ENCODE results near the gene ZFP90.

DNA sequence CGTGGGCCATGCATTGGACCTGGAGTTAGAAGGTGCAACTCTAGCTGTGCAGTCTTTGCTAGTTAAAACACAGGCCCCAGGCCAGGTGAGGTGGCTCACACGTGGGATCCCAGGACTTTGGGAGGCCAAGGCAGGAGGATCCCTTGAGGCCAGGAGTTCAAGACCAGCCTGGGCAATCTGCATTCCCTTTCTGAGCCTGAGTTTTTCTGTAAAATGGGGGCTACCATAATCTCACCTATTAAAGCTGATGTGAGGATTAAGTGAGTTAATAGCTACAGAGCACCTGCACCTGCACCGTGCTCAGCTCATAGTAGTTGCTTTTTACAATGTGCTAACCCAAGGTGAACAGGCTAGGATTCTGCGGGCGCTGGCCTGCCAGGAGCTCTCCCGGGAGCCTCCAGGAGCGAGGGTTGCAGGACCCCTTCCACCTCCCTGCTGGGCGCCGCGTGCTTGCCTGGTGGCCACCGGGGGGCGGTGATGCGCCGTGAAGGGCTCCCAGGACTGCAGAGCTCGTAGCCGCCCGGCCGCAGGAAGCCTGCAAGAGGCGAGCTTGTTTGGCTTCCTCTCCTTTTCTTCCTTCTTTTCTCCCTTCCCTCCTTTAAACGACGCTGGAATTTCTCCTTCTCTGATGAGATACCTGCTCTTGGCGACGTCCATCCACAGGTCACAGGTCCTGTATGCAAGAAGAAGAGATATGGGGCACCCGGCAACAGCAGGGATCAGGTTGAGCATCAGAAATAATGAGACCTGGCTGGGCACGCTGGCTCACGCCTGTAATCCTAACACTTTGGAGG is 51.3 kb downstream of the ZFP90 start:
- TF ChIP-seq ZKSCAN1 (IDR thresholded peaks at IDR 0.05; ENCODE audit: low read depth, low read length), result no peak
- no peak for TF ChIP-seq ZFP36 (IDR thresholded peaks at IDR 0.05; ENCODE audit: low read depth, low read length, partially characterized antibody)
- TF ChIP-seq, protein P1, sequence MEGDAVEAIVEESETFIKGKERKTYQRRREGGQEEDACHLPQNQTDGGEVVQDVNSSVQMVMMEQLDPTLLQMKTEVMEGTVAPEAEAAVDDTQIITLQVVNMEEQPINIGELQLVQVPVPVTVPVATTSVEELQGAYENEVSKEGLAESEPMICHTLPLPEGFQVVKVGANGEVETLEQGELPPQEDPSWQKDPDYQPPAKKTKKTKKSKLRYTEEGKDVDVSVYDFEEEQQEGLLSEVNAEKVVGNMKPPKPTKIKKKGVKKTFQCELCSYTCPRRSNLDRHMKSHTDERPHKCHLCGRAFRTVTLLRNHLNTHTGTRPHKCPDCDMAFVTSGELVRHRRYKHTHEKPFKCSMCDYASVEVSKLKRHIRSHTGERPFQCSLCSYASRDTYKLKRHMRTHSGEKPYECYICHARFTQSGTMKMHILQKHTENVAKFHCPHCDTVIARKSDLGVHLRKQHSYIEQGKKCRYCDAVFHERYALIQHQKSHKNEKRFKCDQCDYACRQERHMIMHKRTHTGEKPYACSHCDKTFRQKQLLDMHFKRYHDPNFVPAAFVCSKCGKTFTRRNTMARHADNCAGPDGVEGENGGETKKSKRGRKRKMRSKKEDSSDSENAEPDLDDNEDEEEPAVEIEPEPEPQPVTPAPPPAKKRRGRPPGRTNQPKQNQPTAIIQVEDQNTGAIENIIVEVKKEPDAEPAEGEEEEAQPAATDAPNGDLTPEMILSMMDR (IDR thresholded peaks at IDR 0.05 in 2 of 3, conservative IDR thresholded peaks at IDR 0.05 in 1 of 3; ENCODE audit: insufficient read depth in 2 of 3, low read depth in 1 of 3, low read length in 3 of 3), result peak; percentile 61 to 77 (median 68)
- TF ChIP-seq, protein P2, sequence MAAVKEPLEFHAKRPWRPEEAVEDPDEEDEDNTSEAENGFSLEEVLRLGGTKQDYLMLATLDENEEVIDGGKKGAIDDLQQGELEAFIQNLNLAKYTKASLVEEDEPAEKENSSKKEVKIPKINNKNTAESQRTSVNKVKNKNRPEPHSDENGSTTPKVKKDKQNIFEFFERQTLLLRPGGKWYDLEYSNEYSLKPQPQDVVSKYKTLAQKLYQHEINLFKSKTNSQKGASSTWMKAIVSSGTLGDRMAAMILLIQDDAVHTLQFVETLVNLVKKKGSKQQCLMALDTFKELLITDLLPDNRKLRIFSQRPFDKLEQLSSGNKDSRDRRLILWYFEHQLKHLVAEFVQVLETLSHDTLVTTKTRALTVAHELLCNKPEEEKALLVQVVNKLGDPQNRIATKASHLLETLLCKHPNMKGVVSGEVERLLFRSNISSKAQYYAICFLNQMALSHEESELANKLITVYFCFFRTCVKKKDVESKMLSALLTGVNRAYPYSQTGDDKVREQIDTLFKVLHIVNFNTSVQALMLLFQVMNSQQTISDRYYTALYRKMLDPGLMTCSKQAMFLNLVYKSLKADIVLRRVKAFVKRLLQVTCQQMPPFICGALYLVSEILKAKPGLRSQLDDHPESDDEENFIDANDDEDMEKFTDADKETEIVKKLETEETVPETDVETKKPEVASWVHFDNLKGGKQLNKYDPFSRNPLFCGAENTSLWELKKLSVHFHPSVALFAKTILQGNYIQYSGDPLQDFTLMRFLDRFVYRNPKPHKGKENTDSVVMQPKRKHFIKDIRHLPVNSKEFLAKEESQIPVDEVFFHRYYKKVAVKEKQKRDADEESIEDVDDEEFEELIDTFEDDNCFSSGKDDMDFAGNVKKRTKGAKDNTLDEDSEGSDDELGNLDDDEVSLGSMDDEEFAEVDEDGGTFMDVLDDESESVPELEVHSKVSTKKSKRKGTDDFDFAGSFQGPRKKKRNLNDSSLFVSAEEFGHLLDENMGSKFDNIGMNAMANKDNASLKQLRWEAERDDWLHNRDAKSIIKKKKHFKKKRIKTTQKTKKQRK (IDR thresholded peaks at IDR 0.05; ENCODE audit: borderline replicate concordance, low read depth, low read length), result no peak
- TF ChIP-seq, protein P3, sequence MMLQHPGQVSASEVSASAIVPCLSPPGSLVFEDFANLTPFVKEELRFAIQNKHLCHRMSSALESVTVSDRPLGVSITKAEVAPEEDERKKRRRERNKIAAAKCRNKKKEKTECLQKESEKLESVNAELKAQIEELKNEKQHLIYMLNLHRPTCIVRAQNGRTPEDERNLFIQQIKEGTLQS (IDR thresholded peaks at IDR 0.05), result no peak
- TF ChIP-seq, protein P3 (CRISPR knock-in tag; conservative IDR thresholded peaks at IDR 0.05), result no peak
- TF ChIP-seq, protein P4, sequence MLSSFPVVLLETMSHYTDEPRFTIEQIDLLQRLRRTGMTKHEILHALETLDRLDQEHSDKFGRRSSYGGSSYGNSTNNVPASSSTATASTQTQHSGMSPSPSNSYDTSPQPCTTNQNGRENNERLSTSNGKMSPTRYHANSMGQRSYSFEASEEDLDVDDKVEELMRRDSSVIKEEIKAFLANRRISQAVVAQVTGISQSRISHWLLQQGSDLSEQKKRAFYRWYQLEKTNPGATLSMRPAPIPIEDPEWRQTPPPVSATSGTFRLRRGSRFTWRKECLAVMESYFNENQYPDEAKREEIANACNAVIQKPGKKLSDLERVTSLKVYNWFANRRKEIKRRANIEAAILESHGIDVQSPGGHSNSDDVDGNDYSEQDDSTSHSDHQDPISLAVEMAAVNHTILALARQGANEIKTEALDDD (IDR thresholded peaks at IDR 0.05), result no peak
- TF ChIP-seq, protein P5, sequence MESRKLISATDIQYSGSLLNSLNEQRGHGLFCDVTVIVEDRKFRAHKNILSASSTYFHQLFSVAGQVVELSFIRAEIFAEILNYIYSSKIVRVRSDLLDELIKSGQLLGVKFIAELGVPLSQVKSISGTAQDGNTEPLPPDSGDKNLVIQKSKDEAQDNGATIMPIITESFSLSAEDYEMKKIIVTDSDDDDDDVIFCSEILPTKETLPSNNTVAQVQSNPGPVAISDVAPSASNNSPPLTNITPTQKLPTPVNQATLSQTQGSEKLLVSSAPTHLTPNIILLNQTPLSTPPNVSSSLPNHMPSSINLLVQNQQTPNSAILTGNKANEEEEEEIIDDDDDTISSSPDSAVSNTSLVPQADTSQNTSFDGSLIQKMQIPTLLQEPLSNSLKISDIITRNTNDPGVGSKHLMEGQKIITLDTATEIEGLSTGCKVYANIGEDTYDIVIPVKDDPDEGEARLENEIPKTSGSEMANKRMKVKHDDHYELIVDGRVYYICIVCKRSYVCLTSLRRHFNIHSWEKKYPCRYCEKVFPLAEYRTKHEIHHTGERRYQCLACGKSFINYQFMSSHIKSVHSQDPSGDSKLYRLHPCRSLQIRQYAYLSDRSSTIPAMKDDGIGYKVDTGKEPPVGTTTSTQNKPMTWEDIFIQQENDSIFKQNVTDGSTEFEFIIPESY (CRISPR knock-in tag; IDR thresholded peaks at IDR 0.05), result no peak
- TF ChIP-seq ARHGAP35 (IDR thresholded peaks at IDR 0.05; ENCODE audit: partially characterized antibody), result no peak
- no peak for TF ChIP-seq CREB1 (IDR thresholded peaks at IDR 0.05)
- no peak for TF ChIP-seq CREB1 (CRISPR knock-in tag; IDR thresholded peaks at IDR 0.05)
- no peak for TF ChIP-seq POLR2AphosphoS5 (IDR thresholded peaks at IDR 0.05; ENCODE audit: control insufficient read depth, insufficient read depth, low read depth, low read length)

Measured in K562 (cell line).